ENCODE data around the gene PRC1.

PRC1 gene

DNA sequence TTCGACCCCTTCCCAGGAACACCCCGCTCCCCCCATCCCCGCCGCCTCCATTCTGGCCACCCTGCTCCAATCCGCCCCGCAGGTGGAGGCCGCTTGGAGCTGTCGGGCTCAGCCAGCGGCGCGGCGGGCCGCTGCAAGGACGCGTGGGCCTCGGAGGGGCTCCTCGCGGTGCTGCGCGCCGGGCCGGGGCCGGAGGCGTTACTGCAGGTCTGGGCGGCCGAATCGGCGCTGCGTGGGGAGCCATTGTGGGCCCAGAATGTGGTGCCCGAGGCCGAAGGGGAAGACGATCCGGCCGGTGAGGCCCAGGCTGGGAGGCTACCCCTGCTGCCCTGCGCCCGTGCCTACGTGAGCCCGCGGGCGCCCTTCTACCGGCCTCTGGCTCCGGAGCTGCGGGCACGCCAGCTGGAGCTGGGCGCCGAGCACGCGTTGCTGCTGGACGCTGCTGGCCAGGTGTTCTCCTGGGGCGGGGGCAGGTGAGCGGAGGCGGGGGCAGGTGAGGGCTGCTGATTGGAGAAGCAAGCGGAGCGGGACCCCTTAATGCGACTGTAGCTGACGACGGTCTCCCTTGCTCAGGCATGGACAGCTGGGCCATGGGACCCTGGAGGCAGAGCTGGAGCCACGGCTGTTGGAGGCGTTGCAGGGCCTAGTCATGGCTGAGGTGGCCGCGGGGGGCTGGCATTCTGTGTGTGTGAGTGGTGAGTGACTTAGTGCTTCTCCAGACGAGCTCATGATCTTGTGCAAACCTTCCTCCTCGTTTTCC, 37.1 kb downstream of the PRC1 start:
- H3K9me3 ChIP-seq (ENCODE audit: low read length), result no peaks in the 10 kb centered on the region
- H3K27me3 ChIP-seq (ENCODE audit: insufficient read depth, low read length), result no peaks in the 10 kb centered on the region
- no peaks in the 10 kb centered on the region for H3K4me1 ChIP-seq (ENCODE audit: insufficient read depth, low read length)
- no peak overlapping the region for H3K4me3 ChIP-seq (ENCODE audit: low read length)
- H3K36me3 ChIP-seq (ENCODE audit: insufficient read depth, low read length), result peaks cover 39% of the 10 kb centered on the region
- H2AFZ ChIP-seq (ENCODE audit: low read depth, low read length), result no peak overlapping the region

DNA sequence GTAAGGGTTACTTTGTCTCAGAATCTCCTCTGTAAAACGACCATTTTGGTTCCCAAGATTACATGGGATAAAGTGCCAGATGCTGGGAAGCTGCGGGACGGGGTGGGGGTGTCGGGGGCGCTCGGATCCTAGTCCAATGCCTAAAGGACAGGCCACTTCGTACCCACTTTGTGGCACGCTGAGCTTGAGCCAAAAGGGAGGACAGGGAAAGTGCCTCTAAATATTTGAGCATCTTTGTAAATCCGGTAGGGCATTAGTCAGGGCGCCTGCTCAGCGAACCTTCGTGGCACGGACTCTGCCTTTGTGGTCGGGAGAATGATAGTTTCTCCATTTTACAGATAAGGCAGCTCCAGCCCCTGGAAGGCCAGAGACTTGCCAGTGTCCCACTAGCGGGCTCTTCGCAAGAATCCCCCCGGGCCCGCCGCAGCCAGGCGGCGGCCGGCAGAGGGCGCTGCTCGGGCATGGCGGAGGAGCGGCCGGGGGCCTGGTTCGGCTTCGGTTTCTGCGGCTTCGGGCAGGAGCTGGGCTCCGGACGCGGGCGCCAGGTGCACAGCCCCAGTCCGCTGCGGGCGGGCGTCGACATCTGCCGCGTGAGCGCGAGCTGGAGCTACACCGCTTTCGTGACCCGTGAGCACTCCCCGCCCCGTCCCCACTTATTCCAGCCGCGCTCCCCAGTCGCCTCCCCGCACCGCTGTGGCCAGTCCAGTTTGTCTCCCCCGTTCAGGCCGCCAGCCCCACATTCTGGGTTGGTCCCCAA, 37.9 kb downstream of the PRC1 start:
- no peaks in the 10 kb centered on the region for H3K27me3 ChIP-seq (ENCODE audit: insufficient read depth, low read length)
- H3K4me1 ChIP-seq (ENCODE audit: insufficient read depth, low read length), result no peaks in the 10 kb centered on the region
- H2AFZ ChIP-seq (ENCODE audit: low read depth, low read length), result no peak overlapping the region
- no peak overlapping the region for H3K4me3 ChIP-seq (ENCODE audit: low read length)
- no peaks in the 10 kb centered on the region for H3K9me3 ChIP-seq (ENCODE audit: low read length)
- H3K36me3 ChIP-seq (ENCODE audit: insufficient read depth, low read length), result peaks cover 38% of the 10 kb centered on the region

DNA sequence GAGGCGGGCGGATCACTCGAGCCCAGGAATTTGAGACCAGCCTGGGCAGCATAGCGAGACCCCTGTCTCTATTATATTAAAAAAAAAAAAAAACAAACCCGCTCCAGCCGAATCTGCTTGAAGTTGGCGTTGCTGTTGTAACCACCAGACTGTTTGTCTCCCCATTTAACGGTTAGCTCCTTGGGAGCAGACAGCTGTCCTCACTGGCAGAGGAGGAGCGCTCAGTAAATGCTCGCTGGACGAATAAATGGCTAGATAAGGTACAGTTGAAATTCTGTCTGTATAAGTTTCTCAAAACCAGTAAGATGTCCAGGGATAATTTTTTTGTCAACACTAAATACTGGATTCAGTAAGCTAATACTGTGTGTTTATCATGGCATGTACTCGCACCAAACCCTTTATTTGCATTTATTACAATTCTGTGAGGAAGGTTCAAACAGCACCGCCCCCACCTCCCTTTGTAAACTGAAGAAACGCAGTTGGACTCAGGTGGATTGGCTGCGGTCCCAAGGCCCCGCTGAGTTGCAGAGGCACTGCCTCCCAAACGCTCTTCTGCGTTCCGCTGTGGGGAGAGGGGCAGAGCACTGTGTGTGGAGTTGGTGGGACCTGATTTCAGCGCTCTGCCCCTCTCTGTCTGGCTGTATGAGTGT, 38.6 kb downstream of the PRC1 start:
- Histone ChIP-seq H2AFZ (ENCODE audit: low read depth, low read length) (no peak overlapping the region), H3K27me3 (ENCODE audit: insufficient read depth, low read length) (no peaks in the 10 kb centered on the region), H3K4me1 (ENCODE audit: insufficient read depth, low read length) (no peaks in the 10 kb centered on the region), H3K9me3 (ENCODE audit: low read length) (no peaks in the 10 kb centered on the region), H3K4me3 (ENCODE audit: low read length) (no peak overlapping the region), H3K36me3 (ENCODE audit: insufficient read depth, low read length) (peaks cover 37% of the 10 kb centered on the region)

DNA sequence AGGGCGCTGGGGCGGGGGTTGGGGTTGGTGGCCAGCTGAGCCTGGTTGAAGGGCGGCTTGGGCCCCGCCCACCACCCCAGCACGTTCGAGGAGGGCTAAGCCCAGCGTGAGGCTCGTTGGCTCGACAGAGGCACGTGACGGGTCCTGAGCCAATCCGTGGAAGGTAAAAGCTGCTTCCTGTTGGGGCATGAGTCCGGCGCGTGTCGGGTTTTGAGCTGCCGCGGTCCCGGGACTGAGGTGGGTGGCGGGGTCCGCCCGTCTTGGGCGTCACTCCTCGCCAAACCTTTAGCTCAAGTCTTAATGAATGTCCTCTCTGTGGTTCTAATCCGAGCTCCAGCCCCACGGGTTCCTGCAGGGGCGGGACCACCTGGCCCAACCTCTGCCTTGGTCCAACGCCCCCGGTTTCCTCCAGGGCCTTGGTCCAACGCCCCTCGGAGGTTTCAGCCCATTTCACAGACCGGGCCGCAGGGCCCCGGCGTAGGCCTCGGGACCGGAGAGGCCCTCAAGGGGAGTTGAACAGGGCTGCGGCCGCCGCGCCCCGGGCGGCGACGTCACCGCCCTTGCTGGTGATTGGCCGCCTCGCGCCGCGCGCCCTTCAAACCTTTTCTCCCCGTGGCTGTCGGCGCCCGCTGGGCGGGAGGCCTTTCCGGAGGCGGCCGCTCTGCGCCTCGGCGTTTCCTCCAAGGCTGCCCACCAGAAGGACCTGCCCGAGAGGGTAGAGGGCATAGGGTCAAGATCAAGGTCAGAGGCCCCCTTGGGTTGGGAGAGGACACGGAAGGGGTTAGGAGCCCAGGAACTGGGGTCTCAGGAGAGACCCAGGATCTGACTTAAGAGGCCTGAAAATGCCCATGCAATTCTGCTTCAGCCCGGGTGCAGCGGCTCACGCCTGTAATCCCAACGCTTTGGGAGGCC, 39.4 kb downstream of the PRC1 start, which contains the start of gene RCCD1:
RCCD1 (plus strand) TSS at position 173 of the 912 bp plus-strand sequence. CDS start 1,851 bp downstream, outside the sequence.
- H3K4me3 ChIP-seq (ENCODE audit: low read length), result peak within 1 kb of the TSS; percentile 51
- no peaks in the 10 kb centered on the region for H3K9me3 ChIP-seq (ENCODE audit: low read length)

DNA sequence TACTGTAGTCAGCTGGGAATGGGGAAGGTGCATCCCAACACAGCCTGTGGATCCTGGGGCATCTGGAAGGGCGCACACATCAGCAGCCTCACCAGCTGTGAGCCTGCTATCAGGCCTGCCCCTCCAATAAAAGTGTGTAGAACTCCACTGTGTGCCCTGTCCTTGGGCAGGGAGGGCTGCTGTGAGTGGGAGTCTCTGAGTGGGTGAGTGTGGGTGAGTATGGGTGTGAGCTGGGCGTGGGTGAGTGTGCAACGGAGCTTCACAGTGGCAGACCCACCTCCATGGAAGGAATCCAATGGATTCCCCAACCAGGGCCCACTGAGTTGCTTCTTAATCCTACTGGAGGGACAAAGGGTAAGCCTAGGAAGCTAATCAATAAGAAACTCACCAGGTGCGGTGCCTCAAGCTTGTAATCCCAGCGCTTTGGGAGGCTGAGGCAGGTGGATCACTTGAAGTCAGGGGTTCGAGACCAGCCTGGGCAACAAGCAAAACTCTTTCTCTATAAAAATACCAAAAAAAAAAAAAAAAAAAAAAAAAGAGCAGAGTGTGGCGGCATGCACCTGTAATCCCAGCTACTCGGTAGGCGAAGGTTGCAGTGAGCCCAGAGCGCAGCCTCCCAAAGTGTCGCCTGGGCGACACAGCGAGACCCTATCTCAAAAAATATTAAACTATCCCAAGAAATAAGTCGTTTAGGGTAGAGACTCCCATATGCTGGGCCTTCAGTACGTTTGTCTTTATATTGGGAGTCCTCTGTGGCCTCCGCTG, 40.2 kb downstream of the PRC1 start:
- H3K4me3 ChIP-seq (ENCODE audit: low read length), result no peak overlapping the region
- no peaks in the 10 kb centered on the region for H3K4me1 ChIP-seq (ENCODE audit: insufficient read depth, low read length)
- H3K36me3 ChIP-seq (ENCODE audit: insufficient read depth, low read length), result peaks cover 45% of the 10 kb centered on the region
- H2AFZ ChIP-seq (ENCODE audit: low read depth, low read length), result no peak overlapping the region
- no peaks in the 10 kb centered on the region for H3K9me3 ChIP-seq (ENCODE audit: low read length)
- H3K27me3 ChIP-seq (ENCODE audit: insufficient read depth, low read length), result no peaks in the 10 kb centered on the region

More for the DNA sequence above, 39.4 kb downstream of the PRC1 start, which contains the start of gene RCCD1:
- Histone ChIP-seq H3K36me3 (ENCODE audit: insufficient read depth, low read length) (peaks cover 39% of the 10 kb centered on the region), H2AFZ (ENCODE audit: low read depth, low read length) (no peak within 1 kb of the TSS), H3K27me3 (ENCODE audit: insufficient read depth, low read length) (no peaks in the 10 kb centered on the region), H3K4me1 (ENCODE audit: insufficient read depth, low read length) (no peaks in the 10 kb centered on the region)

DNA sequence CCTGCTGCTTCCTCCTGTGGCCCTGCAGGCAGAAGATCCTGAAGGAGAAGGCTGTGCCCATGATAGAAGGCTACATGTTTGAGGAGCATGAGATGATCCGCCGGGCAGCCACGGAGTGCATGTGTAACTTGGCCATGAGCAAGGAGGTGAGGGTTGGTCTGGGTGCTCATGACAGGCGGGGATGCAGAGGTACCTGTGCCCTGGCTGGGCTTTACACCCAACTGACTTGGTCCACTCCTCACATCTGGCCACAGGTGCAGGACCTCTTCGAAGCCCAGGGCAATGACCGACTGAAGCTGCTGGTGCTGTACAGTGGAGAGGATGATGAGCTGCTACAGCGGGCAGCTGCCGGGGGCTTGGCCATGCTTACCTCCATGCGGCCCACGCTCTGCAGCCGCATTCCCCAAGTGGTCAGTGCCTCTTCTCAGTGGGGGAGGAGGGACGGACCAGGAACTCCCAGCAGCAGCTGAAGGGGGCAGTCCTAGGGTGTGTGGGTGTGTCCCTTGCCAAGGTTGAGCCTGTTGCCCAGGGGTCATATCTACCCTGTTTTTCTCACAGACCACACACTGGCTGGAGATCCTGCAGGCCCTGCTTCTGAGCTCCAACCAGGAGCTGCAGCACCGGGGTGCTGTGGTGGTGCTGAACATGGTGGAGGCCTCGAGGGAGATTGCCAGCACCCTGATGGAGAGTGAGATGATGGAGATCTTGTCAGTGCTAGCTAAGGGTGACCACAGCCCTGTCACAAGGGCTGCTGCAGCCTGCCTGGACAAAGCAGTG, 41.2 kb downstream of the PRC1 start:
- H2AFZ ChIP-seq (ENCODE audit: low read depth, low read length), result no peak overlapping the region
- H3K4me3 ChIP-seq (ENCODE audit: low read length), result no peak overlapping the region
- H3K27me3 ChIP-seq (ENCODE audit: insufficient read depth, low read length), result no peaks in the 10 kb centered on the region
- H3K36me3 ChIP-seq (ENCODE audit: insufficient read depth, low read length), result peaks cover 52% of the 10 kb centered on the region
- H3K9me3 ChIP-seq (ENCODE audit: low read length), result no peaks in the 10 kb centered on the region
- no peaks in the 10 kb centered on the region for H3K4me1 ChIP-seq (ENCODE audit: insufficient read depth, low read length)

DNA sequence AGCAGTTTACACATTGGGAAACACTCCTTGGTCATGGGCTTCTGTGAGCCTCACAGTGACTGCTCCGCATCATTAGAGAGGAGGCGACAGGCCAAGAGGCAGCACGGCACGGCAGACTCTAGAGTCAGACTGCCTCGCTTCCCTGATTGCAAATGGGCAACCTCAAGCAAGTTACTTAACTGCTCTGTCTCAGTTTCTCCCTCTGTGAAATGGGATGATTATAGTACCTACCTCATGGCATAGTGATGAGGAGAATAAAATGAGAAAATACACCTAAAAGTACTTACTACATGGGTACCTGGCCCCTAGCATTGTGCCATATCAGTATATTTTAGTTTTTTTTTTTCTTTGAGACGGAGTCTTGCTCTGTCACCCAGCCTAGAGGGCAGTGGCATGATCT, 43.7 kb downstream of the PRC1 start:
- Histone ChIP-seq H3K9me3 (ENCODE audit: low read length) (no peaks in the 10 kb centered on the region), H3K27me3 (ENCODE audit: insufficient read depth, low read length) (no peaks in the 10 kb centered on the region), H2AFZ (ENCODE audit: low read depth, low read length) (no peak overlapping the region), H3K4me1 (ENCODE audit: insufficient read depth, low read length) (no peaks in the 10 kb centered on the region), H3K36me3 (ENCODE audit: insufficient read depth, low read length) (peaks cover 69% of the 10 kb centered on the region), H3K4me3 (ENCODE audit: low read length) (no peak overlapping the region)

DNA sequence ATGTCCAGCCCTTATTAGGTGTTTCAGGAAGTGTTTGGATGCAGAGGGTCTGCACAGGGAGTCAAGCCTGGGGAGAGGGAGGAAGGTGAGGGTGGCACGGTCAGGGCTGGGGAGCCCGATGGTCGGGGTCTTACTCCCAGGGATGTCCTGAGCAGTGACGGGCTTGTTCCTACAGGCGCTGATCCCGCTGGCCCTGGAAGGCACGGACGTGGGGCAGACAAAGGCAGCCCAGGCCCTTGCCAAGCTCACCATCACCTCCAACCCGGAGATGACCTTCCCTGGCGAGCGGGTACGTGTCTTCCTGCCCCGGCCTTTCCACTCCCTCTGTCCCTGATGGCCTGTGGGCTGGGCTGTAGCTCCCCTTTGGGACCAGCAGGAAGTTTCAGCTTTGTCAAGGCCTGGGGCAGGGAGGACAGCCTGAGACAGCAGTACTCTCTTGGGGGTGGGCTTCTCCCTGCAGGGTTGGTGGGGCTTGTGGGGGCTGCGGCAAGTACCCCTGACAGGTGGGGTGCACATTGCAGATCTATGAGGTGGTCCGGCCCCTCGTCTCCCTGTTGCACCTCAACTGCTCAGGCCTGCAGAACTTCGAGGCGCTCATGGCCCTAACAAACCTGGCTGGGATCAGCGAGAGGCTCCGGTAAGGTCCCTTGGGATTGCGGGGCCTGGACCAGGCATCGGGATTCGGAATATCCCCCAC, 44.2 kb downstream of the PRC1 start:
- H3K4me1 ChIP-seq (ENCODE audit: insufficient read depth, low read length), result no peaks in the 10 kb centered on the region
- H3K4me3 ChIP-seq (ENCODE audit: low read length), result no peak overlapping the region
- no peaks in the 10 kb centered on the region for H3K9me3 ChIP-seq (ENCODE audit: low read length)
- H2AFZ ChIP-seq (ENCODE audit: low read depth, low read length), result no peak overlapping the region
- no peaks in the 10 kb centered on the region for H3K27me3 ChIP-seq (ENCODE audit: insufficient read depth, low read length)
- peaks cover 70% of the 10 kb centered on the region for H3K36me3 ChIP-seq (ENCODE audit: insufficient read depth, low read length)

DNA sequence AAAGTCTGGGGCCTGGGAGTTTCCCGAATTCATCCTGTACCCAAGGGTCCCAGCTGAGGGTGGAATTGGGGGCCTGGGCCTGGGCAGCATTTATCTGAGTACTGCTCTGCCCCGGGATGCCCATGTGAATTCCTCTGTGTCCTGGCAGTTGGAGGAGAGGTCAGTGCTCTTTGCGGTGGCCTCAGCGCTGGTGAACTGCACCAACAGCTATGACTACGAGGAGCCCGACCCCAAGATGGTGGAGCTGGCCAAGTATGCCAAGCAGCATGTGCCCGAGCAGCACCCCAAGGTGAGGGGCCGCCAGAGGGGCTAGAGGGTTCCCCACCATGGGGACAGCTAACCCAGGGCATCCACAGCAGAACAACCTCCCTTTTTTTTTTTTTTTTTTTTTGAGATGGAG, 45.8 kb downstream of the PRC1 start:
- Histone ChIP-seq H3K9me3 (ENCODE audit: low read length) (no peaks in the 10 kb centered on the region), H3K36me3 (ENCODE audit: insufficient read depth, low read length) (peaks cover 78% of the 10 kb centered on the region)

DNA sequence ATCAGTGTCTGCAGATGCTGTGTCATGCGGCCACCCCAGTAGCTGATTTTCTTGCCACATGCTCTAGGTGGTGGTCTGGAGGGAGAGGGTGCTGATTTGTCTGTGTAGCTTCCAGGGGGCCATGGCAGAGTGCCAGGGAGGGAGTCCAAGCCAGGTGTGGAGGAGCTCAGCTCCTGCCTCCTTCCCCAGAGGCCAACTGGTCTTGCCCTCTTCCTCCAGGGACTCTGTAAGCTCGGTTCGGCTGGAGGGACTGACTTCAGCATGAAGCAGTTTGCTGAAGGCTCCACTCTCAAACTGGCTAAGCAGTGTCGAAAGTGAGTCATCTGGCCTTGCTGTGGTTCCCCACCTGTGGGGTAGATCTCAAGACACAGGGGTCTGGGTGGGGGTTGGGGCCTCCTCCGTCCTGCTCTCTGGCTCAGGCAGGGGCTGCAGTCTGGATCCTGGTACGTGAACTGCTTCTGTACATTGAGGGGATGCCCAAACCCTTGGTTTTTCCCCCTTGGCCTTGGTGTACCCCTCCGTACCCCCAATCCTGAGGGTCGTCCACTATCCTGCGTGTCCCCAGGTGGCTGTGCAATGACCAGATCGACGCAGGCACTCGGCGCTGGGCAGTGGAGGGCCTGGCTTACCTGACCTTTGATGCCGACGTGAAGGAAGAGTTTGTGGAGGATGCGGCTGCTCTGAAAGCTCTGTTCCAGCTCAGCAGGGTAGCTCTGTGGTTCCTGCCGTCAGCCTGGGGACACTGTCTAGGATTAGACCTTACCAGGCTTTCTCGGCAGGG, 46.6 kb downstream of the PRC1 start:
- Histone ChIP-seq H3K4me1 (ENCODE audit: insufficient read depth, low read length) (no peaks in the 10 kb centered on the region), H3K36me3 (ENCODE audit: insufficient read depth, low read length) (peaks cover 78% of the 10 kb centered on the region), H3K27me3 (ENCODE audit: insufficient read depth, low read length) (no peaks in the 10 kb centered on the region), H3K4me3 (ENCODE audit: low read length) (no peak overlapping the region), H3K9me3 (ENCODE audit: low read length) (no peaks in the 10 kb centered on the region), H2AFZ (ENCODE audit: low read depth, low read length) (no peak overlapping the region)

More for the DNA sequence above, 45.8 kb downstream of the PRC1 start:
- Histone ChIP-seq H3K27me3 (ENCODE audit: insufficient read depth, low read length) (no peaks in the 10 kb centered on the region), H3K4me1 (ENCODE audit: insufficient read depth, low read length) (no peaks in the 10 kb centered on the region), H2AFZ (ENCODE audit: low read depth, low read length) (no peak overlapping the region), H3K4me3 (ENCODE audit: low read length) (no peak overlapping the region)
